Measurements from ENCODE around the gene SLC35B3.
"Not testable (repeated sequence)": the region's sequence is repeated elsewhere in the genome, so short reads cannot be mapped to it uniquely, and the experiment has no call there.

The SLC35B3 gene

GRCh38 chr6:8435093-8435844 lies at the start of gene SLC35B3:
TSS of gene SLC35B3 (minus strand) at chr6:8435545.
- DNase-seq: peak; percentile 97

GRCh38 chr6:8483650-8484049 lies 48.3 kb upstream of the SLC35B3 start:
- no peak for DNase-seq

- DNase-seq: no peak
Measured at GRCh38 chr6:8481727-8482126, 46.4 kb upstream of the SLC35B3 start.

GRCh38 chr6:8478418-8478817 lies 43.1 kb upstream of the SLC35B3 start:
- no peak for DNase-seq

DNA sequence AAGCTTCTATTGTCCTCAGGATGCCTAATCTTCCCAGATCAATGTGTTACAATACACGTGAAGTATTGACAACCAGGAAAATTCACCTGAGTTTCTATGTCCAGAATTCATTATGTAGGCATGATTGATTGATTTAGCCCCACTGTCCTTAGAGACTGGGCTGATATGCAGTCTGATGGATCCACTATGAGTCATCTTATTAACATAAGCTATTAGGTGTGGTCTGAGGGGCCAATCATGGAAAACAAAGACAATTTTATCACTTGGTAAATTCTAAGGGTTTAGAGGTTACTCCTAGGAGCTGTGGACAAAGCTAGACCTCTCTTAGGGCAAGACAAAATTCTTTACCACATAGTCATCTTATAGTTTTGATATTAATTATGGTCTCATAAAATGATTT lies 41.3 kb upstream of the SLC35B3 start:
- no peak for DNase-seq

DNA sequence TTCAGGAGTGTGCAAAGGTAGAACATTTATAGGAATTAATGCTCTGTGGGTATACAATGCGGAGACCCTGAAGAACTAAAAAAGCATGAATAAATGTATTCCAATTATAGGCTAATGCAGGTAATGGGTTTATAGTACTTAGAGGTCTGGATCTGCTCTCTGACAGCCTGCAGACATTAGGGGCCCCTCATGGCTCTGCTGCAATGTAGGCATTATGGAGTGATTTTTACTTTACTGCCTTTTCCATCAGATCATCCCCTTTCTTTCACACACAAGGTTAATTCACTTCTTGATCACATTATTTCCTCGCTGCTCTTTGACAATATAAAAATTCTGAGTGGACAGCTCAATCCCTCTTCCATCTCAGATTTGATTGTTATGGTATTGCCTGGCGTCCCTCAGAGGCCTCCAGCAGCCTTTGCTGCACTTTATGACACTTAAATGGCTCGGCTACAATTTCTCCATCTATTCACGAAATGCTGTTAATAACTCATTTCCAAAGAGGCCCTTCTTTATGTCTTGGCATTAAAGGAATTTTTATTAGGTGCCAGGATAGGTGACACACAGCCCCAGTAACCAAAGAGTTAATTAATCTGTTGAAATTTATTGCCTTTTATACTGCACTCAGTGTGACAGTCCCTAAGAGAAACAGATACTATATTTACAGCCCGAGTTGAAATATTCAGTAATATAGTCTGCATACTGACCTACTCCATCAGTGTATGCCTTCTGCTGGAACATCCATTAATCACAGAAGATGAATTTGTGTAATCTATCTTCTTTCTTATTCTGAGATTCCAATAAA lies 33.4 kb upstream of the SLC35B3 start:
- DNase-seq: no peak

GRCh38 chr6:8462694-8463093 lies 27.3 kb upstream of the SLC35B3 start:
- no peak for DNase-seq

DNA sequence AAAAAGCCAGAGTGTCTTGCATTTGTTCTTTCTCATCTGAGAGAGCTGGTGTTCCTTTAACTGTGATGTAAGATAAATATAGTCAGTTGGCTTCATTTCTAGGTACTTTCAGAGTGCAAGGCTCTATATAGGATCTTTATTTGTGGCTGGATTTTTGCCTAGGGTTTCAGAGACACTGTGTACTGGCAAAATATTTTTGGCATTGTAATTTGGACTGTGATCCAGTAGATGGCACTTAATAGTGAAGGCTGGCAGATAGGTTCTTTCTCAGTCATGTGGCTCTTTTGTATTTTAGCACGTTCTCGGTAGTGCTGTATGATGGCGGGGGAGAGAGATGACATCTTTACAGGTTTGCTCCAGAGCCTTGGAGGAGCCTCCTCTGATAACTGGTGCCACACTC lies 26.8 kb upstream of the SLC35B3 start:
- no peak for DNase-seq

DNA sequence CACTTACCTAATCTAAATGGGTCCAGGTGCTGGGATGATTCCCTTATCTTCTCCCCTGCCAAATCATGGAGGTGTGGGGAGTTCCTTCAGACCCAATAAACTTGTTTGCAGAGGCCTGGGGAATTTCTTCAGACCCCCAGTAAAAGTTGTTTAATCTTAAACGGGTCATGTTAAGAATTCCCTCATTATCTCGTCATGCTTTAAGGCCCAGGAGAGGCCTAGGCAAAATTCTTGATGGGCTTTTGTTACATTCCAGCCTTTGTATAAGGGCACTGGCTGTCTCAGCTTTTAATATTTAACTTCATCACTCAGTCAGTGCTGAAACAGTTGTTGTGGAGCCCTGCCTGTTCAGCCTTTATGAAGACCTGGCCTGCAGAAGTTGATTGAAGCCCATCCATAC lies 11.0 kb upstream of the SLC35B3 start:
- DNase-seq: no peak

DNA sequence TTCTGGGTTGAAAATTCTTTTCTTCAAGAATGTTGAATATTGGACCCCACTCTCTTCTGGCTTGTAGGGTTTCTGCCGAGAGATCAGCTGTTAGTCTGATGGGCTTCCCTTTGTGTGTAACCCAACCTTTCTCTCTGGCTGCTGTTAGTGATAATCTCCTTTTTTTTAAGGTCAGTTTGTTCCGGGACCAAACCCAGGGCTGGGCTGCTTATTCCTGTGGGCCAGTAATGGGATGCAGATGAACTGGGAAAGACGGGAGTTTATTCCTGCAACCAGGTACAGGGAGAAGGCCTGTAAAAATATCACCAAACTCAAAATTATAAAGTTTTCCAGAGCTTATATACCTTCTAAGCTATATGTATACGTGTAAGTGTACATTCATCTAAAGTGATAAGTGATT lies 10.6 kb upstream of the SLC35B3 start:
- DNase-seq: not testable (repeated sequence)

GRCh38 chr6:8442150-8442549 lies 6.8 kb upstream of the SLC35B3 start:
- no peak for DNase-seq

- DNase-seq: no peak
Measured at GRCh38 chr6:8441452-8441851, 6.1 kb upstream of the SLC35B3 start.

- no peak for DNase-seq
Measured at GRCh38 chr6:8439601-8440268, 4.4 kb upstream of the SLC35B3 start.

- DNase-seq: no peak
Measured at GRCh38 chr6:8437813-8438212, 2.5 kb upstream of the SLC35B3 start.

- no peak for DNase-seq
Measured at GRCh38 chr6:8436966-8437365, 1.6 kb upstream of the SLC35B3 start.

DNA sequence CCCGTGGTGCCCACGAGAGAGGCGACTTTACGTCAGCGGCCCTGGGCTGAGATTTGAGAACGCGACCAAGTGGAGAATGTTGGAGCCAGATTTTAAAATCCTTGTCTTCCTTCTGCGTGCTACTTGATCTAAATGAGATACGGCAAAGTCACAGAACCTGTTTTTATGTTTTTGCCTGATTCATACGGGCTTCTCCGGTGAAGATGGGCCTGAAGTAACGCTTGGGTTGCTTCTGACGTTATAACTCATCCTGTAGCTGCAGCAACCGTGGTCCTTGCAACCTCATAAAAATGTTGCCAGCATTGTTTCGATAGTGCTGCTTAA lies 462 bp upstream of the SLC35B3 start:
- no peak for DNase-seq

DNA sequence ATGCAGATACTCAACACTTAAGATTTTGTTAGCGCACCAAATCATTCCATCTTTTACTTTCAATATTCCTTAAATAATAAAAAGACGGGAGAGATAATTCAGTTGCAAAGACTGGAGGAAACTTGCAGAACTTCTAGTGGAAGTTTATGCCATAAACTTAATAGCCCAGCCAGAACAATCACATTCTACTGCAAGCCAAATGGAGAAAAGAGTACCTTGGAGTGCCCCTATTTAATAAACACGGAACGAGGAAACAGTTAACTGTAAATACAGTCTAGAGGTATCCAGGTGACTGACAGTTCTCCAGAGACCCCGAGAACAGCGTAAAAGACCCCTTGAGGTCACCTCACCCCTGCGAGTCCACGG lies 635 bp downstream of the SLC35B3 start:
- DNase-seq: no peak

DNA sequence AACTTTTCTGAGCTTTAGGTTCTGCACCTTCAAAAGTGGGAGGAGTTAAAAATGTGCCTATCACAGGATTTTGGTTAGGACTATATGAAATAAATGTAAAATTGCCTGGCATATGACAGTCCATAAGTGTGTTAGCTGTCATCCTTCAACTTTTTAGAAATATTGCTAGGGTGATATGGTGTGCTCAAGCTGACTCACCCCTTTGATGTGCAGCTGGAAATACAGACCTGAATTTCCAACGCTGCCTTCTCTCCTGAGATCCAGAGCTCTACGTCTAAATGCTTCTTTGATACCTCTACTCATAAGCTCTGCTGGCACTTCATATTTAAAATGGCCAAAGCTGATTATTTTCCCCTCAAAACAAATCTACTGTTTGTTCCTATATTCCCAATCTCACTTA lies 2.7 kb downstream of the SLC35B3 start:
- no peak for DNase-seq

- no peak for DNase-seq
Measured at GRCh38 chr6:8429821-8430220, 5.5 kb downstream of the SLC35B3 start.

DNA sequence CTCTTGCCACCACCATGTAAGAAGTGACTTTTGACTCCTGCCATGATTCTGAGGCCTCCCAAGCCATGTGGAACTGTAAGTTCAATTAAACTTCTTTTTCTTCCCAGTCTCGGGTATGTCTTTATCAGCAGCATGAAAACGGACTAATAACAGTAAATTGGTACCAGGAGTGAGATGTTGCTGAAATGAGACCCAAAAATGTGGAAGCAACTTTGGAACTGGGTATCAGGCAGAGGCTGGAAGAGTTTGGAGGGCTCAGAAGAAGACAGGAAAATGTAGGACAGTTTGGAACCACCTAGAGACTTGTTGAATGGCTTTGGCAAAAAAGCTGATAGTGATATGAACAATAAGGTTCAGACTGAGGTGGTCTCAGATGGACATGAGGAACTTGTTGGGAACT lies 8.8 kb downstream of the SLC35B3 start:
- not testable (repeated sequence) for DNase-seq

DNA sequence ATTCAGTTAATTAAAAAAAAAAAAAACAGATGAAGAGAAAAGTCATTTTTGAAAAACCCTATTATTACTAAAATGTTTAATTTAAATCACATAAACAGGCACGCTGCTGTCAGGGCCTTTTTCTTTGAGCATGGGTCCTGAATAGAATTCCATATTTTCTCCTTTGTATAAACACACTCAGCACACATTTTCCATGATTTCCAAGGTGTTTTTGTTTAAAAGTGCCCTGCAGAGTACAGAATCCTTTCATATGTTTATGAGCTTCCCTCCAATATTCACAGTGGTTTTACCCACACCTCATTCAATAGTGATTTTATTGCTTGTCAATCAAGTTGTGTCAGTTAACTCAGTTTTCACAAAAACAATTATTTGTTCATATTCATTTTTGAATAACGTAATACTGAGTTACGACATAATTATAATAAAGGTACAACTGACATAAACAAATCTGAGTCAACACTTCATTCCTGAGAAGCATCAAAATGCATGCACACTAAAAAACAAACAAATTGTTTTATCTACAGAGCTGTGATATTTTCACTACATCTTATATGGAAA lies 15.2 kb downstream of the SLC35B3 start:
- DNase-seq: no peak

GRCh38 chr6:8415913-8416312 lies 19.4 kb downstream of the SLC35B3 start:
- no peak for DNase-seq

DNA sequence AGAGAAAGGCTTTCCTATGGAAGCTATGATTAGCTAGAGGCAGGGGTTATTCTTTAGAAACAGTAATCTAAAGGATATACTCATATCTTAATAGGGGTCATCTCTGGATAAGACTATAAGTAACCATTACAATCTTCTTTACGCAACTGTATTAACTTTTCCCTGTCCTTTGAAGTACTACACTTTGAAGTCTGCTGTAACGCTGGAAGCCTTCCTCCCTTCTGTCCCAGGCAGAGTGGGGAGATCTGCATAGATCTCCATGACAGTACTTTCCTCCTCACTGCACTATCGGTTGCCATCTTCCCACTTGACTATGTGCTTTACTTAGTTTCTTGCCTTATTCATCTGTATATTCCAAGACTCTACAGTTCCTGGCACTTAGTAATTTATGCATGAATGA lies 20.1 kb downstream of the SLC35B3 start:
- no peak for DNase-seq

DNA sequence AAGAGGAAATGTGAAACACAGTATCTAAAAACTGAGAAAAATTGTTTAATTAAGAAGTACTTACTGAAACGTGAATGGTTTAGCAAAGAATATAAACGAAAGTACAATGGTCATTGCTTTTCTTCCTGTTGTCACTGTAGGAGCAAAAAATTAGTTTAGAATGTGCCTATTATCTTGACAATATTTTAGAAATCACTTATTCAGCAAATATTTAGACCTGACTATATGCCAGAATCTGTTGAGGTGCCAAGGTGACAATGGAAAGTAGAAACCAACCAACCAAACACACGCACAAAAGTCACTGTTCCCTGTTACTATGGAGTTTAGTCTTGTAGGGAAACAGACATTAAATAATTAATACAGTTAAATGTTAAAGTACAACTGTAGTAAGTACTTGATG lies 20.5 kb downstream of the SLC35B3 start:
- no peak for DNase-seq
